ENCODE results near the gene CPSF6.

Gene CPSF6

DNA sequence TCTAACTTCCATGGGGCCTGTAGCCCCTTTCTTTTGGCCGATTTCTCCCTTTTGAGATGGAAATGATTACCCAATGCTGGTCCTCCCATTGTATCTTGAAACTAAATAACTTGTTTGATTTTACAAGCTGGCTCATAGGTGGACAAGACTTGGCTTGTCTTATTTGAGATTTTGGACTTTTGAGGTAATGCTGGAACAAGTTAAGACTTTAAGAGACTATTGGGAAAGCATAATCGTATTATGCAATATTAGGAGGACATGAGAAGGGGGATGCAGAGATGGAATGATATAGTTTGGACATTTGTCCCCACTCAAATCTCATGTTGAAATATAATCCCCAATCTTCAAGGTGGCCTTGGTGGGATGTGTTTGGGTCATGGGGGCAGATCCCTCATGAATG lies 59.6 kb downstream of the CPSF6 start:
- H3K4me1 ChIP-seq (ENCODE audit: insufficient read depth, low read length, poor library complexity, severe bottlenecking), result no peaks in the 10 kb centered on the region
- H3K9me2 ChIP-seq (replicated peaks; ENCODE audit: low read depth, low read length), result no peaks in the 10 kb centered on the region

GRCh38 chr12:69304284-69304683 lies 64.9 kb downstream of the CPSF6 start:
- no peaks in the 10 kb centered on the region for H3K9me2 ChIP-seq (replicated peaks; ENCODE audit: low read depth, low read length)
- no peak overlapping the region for H2AFZ ChIP-seq (ENCODE audit: low read length)
- H3K4me2 ChIP-seq (ENCODE audit: low read depth, low read length, poor library complexity, severe bottlenecking), result no peak overlapping the region
- H3K4me1 ChIP-seq (ENCODE audit: insufficient read depth, low read length, poor library complexity, severe bottlenecking), result no peaks in the 10 kb centered on the region
- H3K27me3 ChIP-seq (ENCODE audit: insufficient read depth, low read length, poor library complexity, severe bottlenecking), result no peaks in the 10 kb centered on the region
- TF ChIP-seq EZH2phosphoT487 (IDR thresholded peaks at IDR 0.05; ENCODE audit: borderline replicate concordance), result no peak
- TF ChIP-seq, protein P1, sequence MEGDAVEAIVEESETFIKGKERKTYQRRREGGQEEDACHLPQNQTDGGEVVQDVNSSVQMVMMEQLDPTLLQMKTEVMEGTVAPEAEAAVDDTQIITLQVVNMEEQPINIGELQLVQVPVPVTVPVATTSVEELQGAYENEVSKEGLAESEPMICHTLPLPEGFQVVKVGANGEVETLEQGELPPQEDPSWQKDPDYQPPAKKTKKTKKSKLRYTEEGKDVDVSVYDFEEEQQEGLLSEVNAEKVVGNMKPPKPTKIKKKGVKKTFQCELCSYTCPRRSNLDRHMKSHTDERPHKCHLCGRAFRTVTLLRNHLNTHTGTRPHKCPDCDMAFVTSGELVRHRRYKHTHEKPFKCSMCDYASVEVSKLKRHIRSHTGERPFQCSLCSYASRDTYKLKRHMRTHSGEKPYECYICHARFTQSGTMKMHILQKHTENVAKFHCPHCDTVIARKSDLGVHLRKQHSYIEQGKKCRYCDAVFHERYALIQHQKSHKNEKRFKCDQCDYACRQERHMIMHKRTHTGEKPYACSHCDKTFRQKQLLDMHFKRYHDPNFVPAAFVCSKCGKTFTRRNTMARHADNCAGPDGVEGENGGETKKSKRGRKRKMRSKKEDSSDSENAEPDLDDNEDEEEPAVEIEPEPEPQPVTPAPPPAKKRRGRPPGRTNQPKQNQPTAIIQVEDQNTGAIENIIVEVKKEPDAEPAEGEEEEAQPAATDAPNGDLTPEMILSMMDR (conservative IDR thresholded peaks at IDR 0.05; ENCODE audit: low read length), result no peak
- H3K4me3 ChIP-seq (ENCODE audit: low read length, poor library complexity, severe bottlenecking), result no peak overlapping the region
- no peaks in the 10 kb centered on the region for H3K79me2 ChIP-seq (ENCODE audit: insufficient read depth, low read length)
- H3K9ac ChIP-seq (ENCODE audit: low read depth, low read length, poor library complexity, severe bottlenecking), result no peak overlapping the region
- H4K20me1 ChIP-seq (ENCODE audit: insufficient read depth, low read length, poor library complexity, severe bottlenecking), result no peaks in the 10 kb centered on the region
- no peaks in the 10 kb centered on the region for H3K36me3 ChIP-seq (ENCODE audit: insufficient read depth, low read length)
- H3F3A ChIP-seq (ENCODE audit: low read depth), result no peaks in the 10 kb centered on the region
- H3K9me3 ChIP-seq (ENCODE audit: insufficient read depth, low read depth, low read length), result 0 out of 2 replicates have a peak, but pooled peaks cover 4% of the 10 kb centered on the region

More for the DNA sequence above, 59.6 kb downstream of the CPSF6 start:
- H3K9me3 ChIP-seq (ENCODE audit: insufficient read depth, low read depth, low read length), result no peaks in the 10 kb centered on the region
- H3K36me3 ChIP-seq (ENCODE audit: insufficient read depth, low read length), result no peaks in the 10 kb centered on the region
- H2AFZ ChIP-seq (ENCODE audit: low read length), result no peak overlapping the region
- H3K79me2 ChIP-seq (ENCODE audit: insufficient read depth, low read length), result no peaks in the 10 kb centered on the region
- no peaks in the 10 kb centered on the region for H4K20me1 ChIP-seq (ENCODE audit: insufficient read depth, low read length, poor library complexity, severe bottlenecking)
- H3K4me3 ChIP-seq (ENCODE audit: low read length, poor library complexity, severe bottlenecking), result no peak overlapping the region
- no peak overlapping the region for H3K4me2 ChIP-seq (ENCODE audit: low read depth, low read length, poor library complexity, severe bottlenecking)
- no peaks in the 10 kb centered on the region for H3K27me3 ChIP-seq (ENCODE audit: insufficient read depth, low read length, poor library complexity, severe bottlenecking)
- no peaks in the 10 kb centered on the region for H3F3A ChIP-seq (ENCODE audit: low read depth)
- H3K9ac ChIP-seq (ENCODE audit: low read depth, low read length, poor library complexity, severe bottlenecking), result no peak overlapping the region
- TF ChIP-seq, protein P1 (conservative IDR thresholded peaks at IDR 0.05; ENCODE audit: low read length), result no peak
- TF ChIP-seq EZH2phosphoT487 (IDR thresholded peaks at IDR 0.05; ENCODE audit: borderline replicate concordance), result no peak

- Histone ChIP-seq H3K9me2 (replicated peaks; ENCODE audit: low read depth, low read length) (no peaks in the 10 kb centered on the region), H3K4me2 (ENCODE audit: low read depth, low read length, poor library complexity, severe bottlenecking) (no peak overlapping the region), H3F3A (ENCODE audit: low read depth) (no peaks in the 10 kb centered on the region), H3K27me3 (ENCODE audit: insufficient read depth, low read length, poor library complexity, severe bottlenecking) (no peaks in the 10 kb centered on the region), H3K4me3 (ENCODE audit: low read length, poor library complexity, severe bottlenecking) (no peak overlapping the region), H3K36me3 (ENCODE audit: insufficient read depth, low read length) (no peaks in the 10 kb centered on the region), H3K9ac (ENCODE audit: low read depth, low read length, poor library complexity, severe bottlenecking) (no peak overlapping the region), H3K79me2 (ENCODE audit: insufficient read depth, low read length) (no peaks in the 10 kb centered on the region), H3K4me1 (ENCODE audit: insufficient read depth, low read length, poor library complexity, severe bottlenecking) (no peaks in the 10 kb centered on the region), H2AFZ (ENCODE audit: low read length) (no peak overlapping the region), H4K20me1 (ENCODE audit: insufficient read depth, low read length, poor library complexity, severe bottlenecking) (no peaks in the 10 kb centered on the region), H3K9me3 (ENCODE audit: insufficient read depth, low read depth, low read length) (0 out of 2 replicates have a peak, but pooled peaks cover 4% of the 10 kb centered on the region)
- TF ChIP-seq, protein P1 (conservative IDR thresholded peaks at IDR 0.05; ENCODE audit: low read length), result no peak
- TF ChIP-seq EZH2phosphoT487 (IDR thresholded peaks at IDR 0.05; ENCODE audit: borderline replicate concordance), result no peak
Measured at GRCh38 chr12:69309461-69309860, 70.1 kb downstream of the CPSF6 start.

Data from Loucy (cell line).